ENCODE results near the gene ANGPT4. TPM values are rescaled to one million over a fixed set of nuclear protein-coding genes. Genes with fewer than 3 reads are reported as not detected.

The ANGPT4 gene
- total RNA-seq, 1 donor from 2014 or later = 0.99 TPM

DNA sequence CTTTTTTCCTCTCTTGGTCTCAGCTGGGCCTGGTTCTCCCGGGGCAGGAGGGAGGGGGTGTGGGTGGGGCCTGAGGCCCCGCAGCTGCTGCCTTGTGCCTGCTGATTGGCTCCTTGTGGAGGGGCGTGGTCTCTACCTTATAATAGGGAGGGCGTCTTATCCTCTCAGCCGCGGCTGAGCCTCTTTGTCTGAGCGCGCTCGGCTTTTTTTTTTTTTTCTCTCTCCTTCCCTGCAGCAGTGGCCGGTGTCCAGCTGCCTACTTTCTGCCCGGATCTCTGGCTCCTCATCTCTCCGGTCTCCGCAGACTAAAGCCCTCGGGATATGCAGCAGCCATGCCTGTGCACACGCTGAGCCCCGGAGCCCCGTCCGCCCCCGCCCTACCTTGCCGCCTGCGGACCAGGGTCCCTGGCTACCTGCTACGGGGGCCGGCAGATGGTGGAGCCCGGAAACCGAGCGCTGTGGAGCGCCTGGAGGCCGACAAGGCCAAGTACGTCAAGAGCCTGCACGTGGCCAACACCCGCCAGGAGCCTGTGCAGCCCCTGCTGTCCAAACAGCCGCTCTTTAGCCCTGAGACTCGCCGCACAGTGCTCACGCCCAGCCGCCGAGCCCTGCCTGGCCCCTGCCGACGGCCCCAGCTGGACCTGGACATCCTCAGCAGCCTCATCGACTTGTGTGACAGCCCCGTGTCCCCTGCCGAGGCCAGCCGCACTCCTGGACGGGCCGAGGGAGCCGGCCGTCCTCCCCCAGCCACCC lies 71.5 kb downstream of the ANGPT4 start:
- DNase-seq (ENCODE audit: low spot score) = peak; percentile 95

GRCh38 chr20:843912-844311 lies 72.2 kb downstream of the ANGPT4 start:
- peak; percentile 67 for DNase-seq (ENCODE audit: low spot score)

DNA sequence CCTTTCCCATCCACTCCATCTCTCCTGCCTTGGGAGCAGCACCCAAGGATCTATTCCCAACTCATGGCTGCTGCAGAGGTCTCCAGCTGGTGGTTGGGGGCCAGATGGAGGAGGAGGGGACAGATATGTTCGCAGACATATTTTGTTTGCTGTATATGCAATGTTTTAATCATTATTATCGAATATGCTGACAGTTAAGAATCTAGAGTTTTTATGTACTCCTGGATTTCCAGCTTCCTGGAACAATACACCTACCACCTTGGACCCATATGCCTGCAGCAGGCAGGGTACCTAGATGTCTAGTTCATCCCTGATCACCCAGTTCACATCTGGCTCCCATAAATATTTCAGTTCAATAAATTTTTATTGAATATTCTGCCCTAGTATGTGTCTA lies 73.6 kb downstream of the ANGPT4 start:
- DNase-seq (ENCODE audit: low spot score) = no peak

GRCh38 chr20:841568-842546 lies 74.3 kb downstream of the ANGPT4 start:
- DNase-seq (ENCODE audit: low spot score) = peak; percentile 86

GRCh38 chr20:840858-841567 lies 75.1 kb downstream of the ANGPT4 start:
- DNase-seq (ENCODE audit: low spot score) = peak; percentile 73

- no peak for DNase-seq (ENCODE audit: low spot score)
Measured at GRCh38 chr20:840503-840857, 75.7 kb downstream of the ANGPT4 start.

GRCh38 chr20:839626-840025 lies 76.5 kb downstream of the ANGPT4 start:
- DNase-seq (ENCODE audit: low spot score) = no peak

GRCh38 chr20:839015-839414 lies 77.1 kb downstream of the ANGPT4 start:
- DNase-seq (ENCODE audit: low spot score) = no peak

GRCh38 chr20:836190-836589 lies 79.9 kb downstream of the ANGPT4 start:
- no peak for DNase-seq (ENCODE audit: low spot score)

GRCh38 chr20:835608-836045 lies 80.5 kb downstream of the ANGPT4 start:
- no peak for DNase-seq (ENCODE audit: low spot score)

GRCh38 chr20:834151-834746 lies 81.9 kb downstream of the ANGPT4 start:
- DNase-seq (ENCODE audit: low spot score) = no peak

- DNase-seq (ENCODE audit: low spot score) = peak; percentile 97
Measured at GRCh38 chr20:833450-834150, 82.5 kb downstream of the ANGPT4 start, which contains the start of gene FAM110A. FAM110A (plus strand) TSS chr20:833715; CDS start chr20:844805, 11,090 bp downstream.

DNA sequence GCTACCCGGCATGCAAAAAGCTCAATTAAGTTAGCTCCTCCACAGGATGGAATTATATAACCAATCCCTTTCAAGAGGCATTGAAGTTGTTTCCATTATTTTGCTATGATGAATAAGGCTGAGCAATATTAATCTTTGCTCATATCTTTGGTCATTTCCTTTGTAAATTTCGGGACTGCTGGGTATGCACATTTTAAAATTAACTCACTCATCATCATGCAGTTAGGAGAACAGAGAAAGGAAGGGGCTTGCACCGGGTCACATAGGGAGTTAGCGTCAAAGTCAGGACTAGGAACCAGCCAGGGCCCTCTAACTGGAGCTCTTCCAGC lies 83.0 kb downstream of the ANGPT4 start:
- no peak for DNase-seq (ENCODE audit: low spot score)

GRCh38 chr20:831956-832355 lies 84.2 kb downstream of the ANGPT4 start:
- no peak for DNase-seq (ENCODE audit: low spot score)

DNA sequence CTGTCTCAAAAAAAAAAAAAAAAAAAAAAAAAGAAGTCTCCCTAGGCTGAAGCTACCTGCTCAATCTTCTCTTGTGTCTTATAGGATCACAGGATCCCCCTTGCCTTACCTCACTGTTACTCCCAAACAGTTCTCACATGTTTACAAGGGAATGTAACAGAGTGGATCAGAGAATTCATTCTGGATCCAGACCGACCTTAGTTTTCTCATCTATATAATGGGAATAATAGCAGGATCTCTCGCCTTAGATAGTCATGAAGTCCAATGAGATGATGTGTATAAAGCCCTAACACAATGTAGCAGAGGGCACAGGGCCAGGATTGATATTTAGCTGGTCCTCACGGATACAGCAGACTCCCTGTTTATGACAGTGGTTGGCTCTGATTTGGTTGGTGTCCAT lies 84.9 kb downstream of the ANGPT4 start:
- DNase-seq (ENCODE audit: low spot score) = no peak

DNA sequence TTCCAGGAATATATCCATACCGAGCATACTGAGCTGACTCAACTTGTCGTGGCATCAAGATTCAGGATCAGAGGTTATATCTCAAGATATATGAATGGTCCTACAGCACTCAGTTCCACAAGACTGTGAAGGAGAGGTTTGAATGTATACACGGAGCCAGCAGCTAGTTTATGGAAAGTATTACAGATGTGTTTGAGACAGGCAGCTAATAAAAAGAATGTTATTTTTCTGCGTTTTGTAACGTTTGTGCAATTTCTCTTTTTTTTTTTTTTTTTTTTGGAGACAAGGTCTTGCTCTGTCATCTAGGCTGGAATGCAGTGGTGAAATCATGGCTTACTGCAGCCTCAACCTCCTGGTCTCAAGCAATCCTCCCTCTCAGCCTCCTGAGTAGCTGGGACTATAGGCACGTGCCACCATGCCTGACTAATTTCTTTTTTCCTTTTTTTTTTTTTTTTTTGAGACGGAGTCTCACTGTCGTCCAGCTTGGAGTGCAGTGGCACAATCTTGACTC lies 86.1 kb downstream of the ANGPT4 start:
- DNase-seq (ENCODE audit: low spot score) = no peak

DNA sequence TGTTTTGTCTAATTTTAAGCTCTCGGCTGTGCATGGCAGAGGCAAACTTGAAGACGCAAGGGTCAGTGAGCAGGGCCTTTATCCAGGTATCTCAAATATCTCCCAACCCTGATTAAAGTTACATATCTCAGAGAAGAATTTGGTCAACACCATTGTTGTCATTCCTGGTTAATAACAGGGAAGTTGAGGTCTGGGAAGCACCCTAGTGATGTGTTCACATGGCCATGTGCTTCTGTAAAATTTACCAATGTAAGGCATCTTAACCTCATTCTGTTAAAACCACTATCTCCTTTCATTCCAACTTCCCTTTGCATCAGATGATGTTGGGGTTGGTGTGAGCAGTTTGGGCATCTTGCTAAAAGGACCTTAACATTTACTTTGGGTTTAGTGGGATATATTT lies 86.6 kb downstream of the ANGPT4 start:
- DNase-seq (ENCODE audit: low spot score) = no peak

DNA sequence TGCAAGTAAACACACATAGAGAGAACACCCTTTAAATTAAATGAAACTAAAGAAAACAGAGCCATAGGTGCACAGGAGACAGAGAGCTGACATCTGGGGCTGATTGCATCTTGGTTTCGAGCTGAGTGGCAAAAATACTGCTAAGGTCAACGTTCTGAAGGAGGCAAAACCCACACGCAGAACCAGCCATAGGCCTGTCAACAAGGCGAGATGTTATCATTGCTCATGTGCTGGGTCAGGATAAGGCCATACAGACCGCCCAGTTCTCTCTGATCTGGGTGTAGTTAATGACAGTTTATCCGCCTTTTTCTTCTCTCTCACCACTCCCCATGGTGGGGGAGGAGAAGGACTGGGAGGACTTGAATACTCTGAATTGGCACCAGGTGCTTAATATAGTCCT lies 87.1 kb downstream of the ANGPT4 start:
- DNase-seq (ENCODE audit: low spot score) = peak; percentile 41

GRCh38 chr20:827981-828380 lies 88.2 kb downstream of the ANGPT4 start:
- peak; percentile 19 for DNase-seq (ENCODE audit: low spot score)

GRCh38 chr20:826695-827323 lies 89.3 kb downstream of the ANGPT4 start:
- peak; percentile 34 for DNase-seq (ENCODE audit: low spot score)
